ENCODE results near the gene EMILIN1.

EMILIN1 gene

GRCh38 chr2:27126252-27126710, 47.9 kb downstream of the EMILIN1 start:
- DNase-seq (ENCODE audit: low read depth) = no peak

GRCh38 chr2:27127883-27128667, 49.7 kb downstream of the EMILIN1 start:
- DNase-seq (ENCODE audit: low read depth) = no peak

DNA sequence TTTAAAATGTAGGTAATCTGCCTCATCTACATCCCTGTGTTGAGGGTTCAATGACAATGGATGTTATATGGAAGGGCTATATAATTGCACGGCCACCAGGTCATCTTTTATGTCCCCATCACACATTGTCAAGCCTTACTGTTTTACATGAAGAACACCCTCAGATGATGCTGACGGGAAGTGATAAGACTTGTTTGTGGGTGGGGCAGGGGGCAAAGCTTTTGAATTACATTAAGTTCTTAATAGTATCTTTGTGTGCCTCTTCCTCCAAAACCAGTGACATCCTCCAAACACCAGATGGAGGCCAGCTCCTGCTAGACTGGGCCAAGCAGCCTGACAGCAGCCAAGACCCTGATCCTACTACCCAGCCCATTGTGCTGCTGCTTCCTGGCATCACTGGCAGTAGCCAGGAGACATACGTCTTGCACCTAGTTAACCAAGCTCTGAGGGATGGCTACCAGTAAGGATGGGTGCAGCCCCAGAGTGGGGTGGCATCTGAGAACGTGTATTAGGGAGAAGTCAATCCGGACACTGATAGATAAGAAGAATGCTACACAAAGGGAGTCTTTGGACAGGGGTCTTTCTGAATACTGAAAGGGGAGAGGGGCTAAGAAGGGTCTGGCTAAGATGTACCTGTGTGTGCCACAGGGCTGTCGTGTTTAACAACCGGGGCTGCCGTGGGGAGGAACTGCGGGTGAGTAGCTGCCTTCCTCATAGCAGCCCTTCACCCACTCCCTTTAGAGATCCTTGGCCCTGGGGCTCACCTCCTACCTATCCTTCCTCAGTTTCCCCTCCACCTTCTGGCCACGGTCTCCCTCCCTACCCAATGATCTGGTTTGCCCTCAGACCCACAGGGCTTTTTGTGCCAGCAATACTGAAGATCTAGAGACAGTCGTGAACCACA, 50.5 kb downstream of the EMILIN1 start:
- DNase-seq (ENCODE audit: low read depth) = no peak

- DNase-seq (ENCODE audit: low read depth) = no peak
Measured at GRCh38 chr2:27130396-27130795, 52.0 kb downstream of the EMILIN1 start.

GRCh38 chr2:27131429-27131828, 53.0 kb downstream of the EMILIN1 start:
- DNase-seq (ENCODE audit: low read depth) = no peak

DNA sequence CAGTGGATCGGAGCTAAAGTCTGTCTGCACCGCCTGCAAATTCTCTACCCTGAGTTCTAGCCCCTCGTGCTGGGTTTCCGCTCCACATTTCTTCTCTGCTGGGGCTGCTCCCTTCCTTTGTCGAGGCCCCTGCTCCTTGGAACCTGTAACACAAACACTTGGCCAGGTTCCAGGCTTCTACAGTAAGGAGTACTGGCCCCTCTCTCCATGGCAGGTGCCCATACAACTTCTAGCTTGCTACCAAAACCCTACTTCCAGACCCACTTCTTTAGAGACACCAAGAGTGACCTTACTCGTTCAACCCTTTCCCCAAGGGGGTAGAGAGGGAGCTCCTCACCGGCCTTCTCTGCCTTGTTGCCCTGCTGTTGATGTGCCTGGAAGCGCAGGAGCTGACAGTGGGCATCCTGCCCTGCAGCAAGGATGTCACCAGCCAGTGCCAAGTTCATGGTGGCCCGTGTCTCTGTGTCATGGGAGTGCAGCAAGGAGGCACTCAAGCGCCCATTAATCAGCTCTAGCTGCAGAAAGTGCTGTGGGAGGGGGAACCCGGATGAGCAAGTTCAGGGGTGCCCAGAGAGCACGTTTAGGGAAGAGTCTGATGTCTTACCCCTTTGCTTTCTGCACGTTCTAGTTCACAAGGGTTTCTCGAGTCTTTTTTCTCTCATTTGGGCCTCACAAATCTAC, 54.9 kb downstream of the EMILIN1 start:
- no peak for DNase-seq (ENCODE audit: low read depth)

DNA sequence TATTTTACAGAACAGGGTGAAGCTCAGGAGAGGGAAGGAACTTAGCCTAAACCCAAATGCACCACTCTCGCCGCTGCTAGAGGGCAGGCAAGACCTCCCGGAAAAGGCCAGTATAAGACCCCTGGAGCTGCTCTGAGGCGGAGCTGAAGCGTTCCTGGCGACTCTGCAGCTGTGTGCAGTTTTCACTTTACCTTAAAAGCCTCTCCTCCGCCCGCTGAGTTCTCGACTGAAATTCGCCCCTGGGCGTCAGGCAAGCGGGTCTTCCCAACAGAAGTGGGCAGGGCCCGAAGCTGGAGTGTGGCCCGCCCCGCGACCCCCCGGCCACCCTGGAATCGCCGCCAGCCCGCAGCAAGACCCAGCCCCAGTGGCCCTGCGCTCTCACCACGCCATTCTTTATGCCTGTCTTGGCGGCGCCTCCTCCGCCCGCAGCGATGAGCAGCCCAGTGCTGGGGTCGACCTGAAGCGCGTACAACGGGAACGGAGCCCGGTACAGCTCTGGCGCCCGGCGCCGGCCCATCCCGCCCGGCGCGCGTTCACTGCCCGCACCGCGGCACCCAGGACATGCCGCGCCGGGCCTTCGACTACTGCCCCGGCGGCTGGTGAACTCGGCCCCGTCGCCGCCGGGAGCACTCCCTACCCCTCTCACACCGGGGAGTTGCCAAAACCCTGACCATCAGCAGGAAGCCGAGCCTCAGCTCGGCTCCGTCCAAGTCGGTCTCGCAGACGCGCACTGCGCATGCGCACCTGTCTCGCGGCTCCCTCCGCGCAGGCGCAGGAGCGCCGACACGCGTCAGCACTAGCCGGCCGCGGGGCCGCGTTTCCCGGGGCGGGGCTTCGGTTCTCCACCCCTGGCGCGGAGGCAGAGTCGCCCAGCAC, 55.7 kb downstream of the EMILIN1 start, which contains the start of gene PREB:
Gene PREB, minus strand, starts transcription at position 732 of the 876 bp plus-strand sequence. Its CDS starts 215 bp downstream, at position 517.
- DNase-seq (ENCODE audit: low read depth) = peak; percentile 99

GRCh38 chr2:27134781-27135477, 56.5 kb downstream of the EMILIN1 start:
- no peak for DNase-seq (ENCODE audit: low read depth)

- DNase-seq (ENCODE audit: low read depth) = no peak
Measured at GRCh38 chr2:27135478-27135955, 57.1 kb downstream of the EMILIN1 start.

Measured in activated T-helper 1 cell treated with Interleukin-2 at 50 U/mL for 16 hours (primary cell).